Natural killer cell treated with Interleukin-12 subunit alpha and Interleukin-12 subunit beta and Interleukin-15 and Interleukin-18, amount 100 ng/mL, for 72 hours (primary cell): ENCODE measurements around the gene LCA5. TPM values are rescaled to one million over a fixed set of nuclear protein-coding genes. Genes with fewer than 3 reads are reported as not detected.
"Not testable (repeated sequence)": the region's sequence is repeated elsewhere in the genome, so short reads cannot be mapped to it uniquely, and the experiment has no call there.

ENCODE experiments used
- ATAC-seq, 2 donors: fragments of 150-1000 bp; cut with Tn5 transposase in 1 of 2; sonication (Bioruptor Pico), chemical (Tn5 transposase) in 1 of 2; 2 replicates each; pipeline ENCODE4 v1.10.0; 2021
- DNase-seq: peaks from one replicate; pipeline ENCODE4 v3.0.0; 2022; ENCODE audit warnings: low spot score
- H3K27ac Mint-ChIP-seq, 2 donors: 1 replicate in 1 of 2; 2 replicates in 1 of 2; pipeline ENCODE4 v1.8.0; 2022; ENCODE audit warnings: mixed read lengths in 2 of 2, mild to moderate bottlenecking in 1 of 2, moderate library complexity in 1 of 2
- H3K27me3 Mint-ChIP-seq, 2 donors: 1 replicate in 1 of 2; 2 replicates in 1 of 2; pipeline ENCODE4 v1.8.0; 2022; ENCODE audit warnings: mixed read lengths in 2 of 2
- H3K36me3 Mint-ChIP-seq: one replicate; pipeline ENCODE4 v1.8.0; 2022; ENCODE audit warnings: mixed read lengths
- H3K4me1 Mint-ChIP-seq, 2 donors: 1 replicate in 1 of 2; 2 replicates in 1 of 2; pipeline ENCODE4 v1.8.0; 2022; ENCODE audit warnings: low read depth in 2 of 2, mixed read lengths in 2 of 2, mild to moderate bottlenecking in 1 of 2
- H3K4me3 Mint-ChIP-seq: one replicate; pipeline ENCODE4 v1.8.0; 2022; ENCODE audit warnings: mixed read lengths
- H3K9me3 Mint-ChIP-seq: 2 replicates; pipeline ENCODE4 v1.8.0; 2022; ENCODE audit warnings: mixed read lengths
- total RNA-seq, 2 donors: library from RNA; stranded (reverse); gene quantifications; one replicate each; pipeline ENCODE4 v1.2.3, GENCODE V29; 2022

LCA5 gene
- total RNA-seq, 2 donors from 2014 or later: 0.07 to 0.08 TPM

- ATAC-seq (no peak), DNase-seq (no peak)
- Mint-ChIP-seq H3K4me1 (no peaks in the 10 kb centered on the region), H3K36me3 (no peaks in the 10 kb centered on the region), H3K4me3 (no peak overlapping the region), H3K27ac (no peak overlapping the region), H3K9me3 (no peaks in the 10 kb centered on the region), H3K27me3 (peaks cover 0 to 5% of the 10 kb centered on the region in 2 donors)
These were observed 69.5 kb downstream of the LCA5 start for GRCh38 chr6:79467716-79468115.

GRCh38 chr6:79466207-79466834 lies 70.9 kb downstream of the LCA5 start:
- Mint-ChIP-seq H3K27me3 (peaks cover 0 to 5% of the 10 kb centered on the region in 2 donors), H3K9me3 (no peaks in the 10 kb centered on the region), H3K4me1 (no peaks in the 10 kb centered on the region), H3K4me3 (no peak overlapping the region), H3K27ac (no peak overlapping the region), H3K36me3 (no peaks in the 10 kb centered on the region)
- DNase-seq: no peak
- ATAC-seq: no peak

GRCh38 chr6:79465381-79465780 lies 71.8 kb downstream of the LCA5 start:
- Mint-ChIP-seq H3K27ac (no peak overlapping the region), H3K9me3 (no peaks in the 10 kb centered on the region), H3K4me3 (no peak overlapping the region), H3K4me1 (no peaks in the 10 kb centered on the region), H3K27me3 (peaks cover 0 to 5% of the 10 kb centered on the region in 2 donors), H3K36me3 (no peaks in the 10 kb centered on the region)
- ATAC-seq (no peak), DNase-seq (no peak)

- no peak overlapping the region for H3K4me3 Mint-ChIP-seq
- peaks cover 0 to 5% of the 10 kb centered on the region in 2 donors for H3K27me3 Mint-ChIP-seq
- no peak overlapping the region for H3K27ac Mint-ChIP-seq
- H3K4me1 Mint-ChIP-seq: no peaks in the 10 kb centered on the region
- ATAC-seq (no peak), DNase-seq (no peak)
- peaks cover 3% of the 10 kb centered on the region for H3K9me3 Mint-ChIP-seq
- no peaks in the 10 kb centered on the region for H3K36me3 Mint-ChIP-seq
These were observed 73.6 kb downstream of the LCA5 start for GRCh38 chr6:79463621-79464050.

GRCh38 chr6:79461205-79461604 lies 76.0 kb downstream of the LCA5 start:
- Mint-ChIP-seq H3K9me3 (peaks cover 3% of the 10 kb centered on the region), H3K27ac (no peak overlapping the region), H3K36me3 (no peaks in the 10 kb centered on the region), H3K4me3 (no peak overlapping the region), H3K27me3 (peaks cover 0 to 5% of the 10 kb centered on the region in 2 donors), H3K4me1 (no peaks in the 10 kb centered on the region)
- DNase-seq (no peak), ATAC-seq (no peak)

GRCh38 chr6:79455446-79455845 lies 81.8 kb downstream of the LCA5 start:
- Mint-ChIP-seq H3K27me3 (no peaks in the 10 kb centered on the region), H3K36me3 (no peaks in the 10 kb centered on the region), H3K9me3 (peaks cover 10% of the 10 kb centered on the region), H3K4me3 (no peak overlapping the region), H3K27ac (no peak overlapping the region), H3K4me1 (no peaks in the 10 kb centered on the region)
- no peak for DNase-seq
- no peak for ATAC-seq

- Mint-ChIP-seq H3K36me3 (no peaks in the 10 kb centered on the region), H3K27ac (no peak overlapping the region), H3K4me3 (no peak overlapping the region), H3K9me3 (peaks cover 7% of the 10 kb centered on the region), H3K4me1 (no peaks in the 10 kb centered on the region), H3K27me3 (no peaks in the 10 kb centered on the region)
- no peak for ATAC-seq
- DNase-seq: no peak
These were observed 83.6 kb downstream of the LCA5 start for GRCh38 chr6:79453558-79454042.

GRCh38 chr6:79450984-79451383 lies 86.2 kb downstream of the LCA5 start:
- DNase-seq: no peak
- Mint-ChIP-seq H3K27me3 (no peaks in the 10 kb centered on the region), H3K4me3 (no peak overlapping the region), H3K36me3 (no peaks in the 10 kb centered on the region), H3K9me3 (peaks cover 7% of the 10 kb centered on the region), H3K27ac (no peak overlapping the region), H3K4me1 (no peaks in the 10 kb centered on the region)
- ATAC-seq: no peak

GRCh38 chr6:79446006-79446405 lies 91.2 kb downstream of the LCA5 start:
- Mint-ChIP-seq H3K4me3 (no peak overlapping the region), H3K27ac (no peak overlapping the region), H3K4me1 (no peaks in the 10 kb centered on the region), H3K9me3 (peaks cover 6% of the 10 kb centered on the region), H3K27me3 (no peaks in the 10 kb centered on the region), H3K36me3 (no peaks in the 10 kb centered on the region)
- ATAC-seq (no peak), DNase-seq (no peak)

GRCh38 chr6:79443876-79444275 lies 93.4 kb downstream of the LCA5 start:
- DNase-seq, H3K27me3 Mint-ChIP-seq, H3K36me3 Mint-ChIP-seq, H3K4me1 Mint-ChIP-seq, ATAC-seq, H3K27ac Mint-ChIP-seq, H3K9me3 Mint-ChIP-seq, H3K4me3 Mint-ChIP-seq: not testable (repeated sequence)

GRCh38 chr6:79441192-79441591 lies 96.0 kb downstream of the LCA5 start:
- Mint-ChIP-seq H3K36me3 (no peaks in the 10 kb centered on the region), H3K9me3 (peaks cover 9% of the 10 kb centered on the region), H3K4me3 (no peak overlapping the region), H3K27me3 (no peaks in the 10 kb centered on the region), H3K4me1 (no peaks in the 10 kb centered on the region), H3K27ac (no peak overlapping the region)
- ATAC-seq (no peak), DNase-seq (no peak)

GRCh38 chr6:79440598-79440997 lies 96.6 kb downstream of the LCA5 start:
- Mint-ChIP-seq H3K9me3 (peaks cover 9% of the 10 kb centered on the region), H3K36me3 (no peaks in the 10 kb centered on the region), H3K4me1 (no peaks in the 10 kb centered on the region), H3K4me3 (no peak overlapping the region), H3K27me3 (no peaks in the 10 kb centered on the region), H3K27ac (no peak overlapping the region)
- ATAC-seq (no peak), DNase-seq (no peak)

- H3K27ac Mint-ChIP-seq: no peak overlapping the region
- no peaks in the 10 kb centered on the region for H3K36me3 Mint-ChIP-seq
- peaks cover 3% of the 10 kb centered on the region for H3K9me3 Mint-ChIP-seq
- no peak for DNase-seq
- no peak overlapping the region for H3K4me3 Mint-ChIP-seq
- H3K27me3 Mint-ChIP-seq: no peaks in the 10 kb centered on the region
- ATAC-seq: no peak
- H3K4me1 Mint-ChIP-seq: no peaks in the 10 kb centered on the region
These were observed 99.2 kb downstream of the LCA5 start for GRCh38 chr6:79438030-79438429.

GRCh38 chr6:79436241-79436640 lies 101.0 kb downstream of the LCA5 start:
- no peak overlapping the region for H3K4me3 Mint-ChIP-seq
- H3K4me1 Mint-ChIP-seq: no peaks in the 10 kb centered on the region
- no peak overlapping the region for H3K27ac Mint-ChIP-seq
- H3K27me3 Mint-ChIP-seq: no peaks in the 10 kb centered on the region
- no peaks in the 10 kb centered on the region for H3K36me3 Mint-ChIP-seq
- H3K9me3 Mint-ChIP-seq: peaks cover 3% of the 10 kb centered on the region
- DNase-seq: no peak
- no peak for ATAC-seq

- Mint-ChIP-seq H3K27ac (no peak overlapping the region), H3K4me3 (no peak overlapping the region), H3K27me3 (no peaks in the 10 kb centered on the region), H3K36me3 (no peaks in the 10 kb centered on the region), H3K9me3 (peaks cover 3% of the 10 kb centered on the region), H3K4me1 (no peaks in the 10 kb centered on the region)
- ATAC-seq: no peak
- no peak for DNase-seq
These were observed 101.5 kb downstream of the LCA5 start for GRCh38 chr6:79435746-79436145.
